SU-DHL-6 (cell line): ENCODE results near the gene PSMD3.
"Not testable (repeated sequence)": the region's sequence is repeated elsewhere in the genome, so short reads cannot be mapped to it uniquely, and the experiment has no call there.

Experiments
- H2AFZ ChIP-seq: fragments of 200-600 bp; sonication (generic); 2 replicates; pipeline ENCODE4 v1.6.1; 2014; ENCODE audit warnings: low read depth, mild to moderate bottlenecking, moderate library complexity, mixed read lengths, antibody characterized with exemption, low read length; ENCODE audit not compliant: severe bottlenecking
- H3F3A ChIP-seq: fragments of 200-600 bp; shearing (Covaris generic); 2 replicates; pipeline ENCODE4 v1.6.0; 2016; ENCODE audit warnings: antibody characterized with exemption, mild to moderate bottlenecking; ENCODE audit not compliant: insufficient read depth
- H3K27ac ChIP-seq: fragments of 200-600 bp; sonication (generic); 2 replicates; pipeline ENCODE4 v1.5.1; 2016; ENCODE audit warnings: low read depth, mild to moderate bottlenecking, low read length, moderate library complexity, mixed read lengths
- H3K27me3 ChIP-seq: fragments of 200-600 bp; sonication (generic), shearing (Covaris generic); 2 replicates; pipeline ENCODE4 v1.6.0; 2014; ENCODE audit warnings: mild to moderate bottlenecking, low read length
- H3K36me3 ChIP-seq: fragments of 200-600 bp; sonication (generic); 2 replicates; pipeline ENCODE4 v1.6.1; 2014; ENCODE audit warnings: mild to moderate bottlenecking, low read length, mixed read lengths
- H3K4me2 ChIP-seq: fragments of 300-600, 200-600 bp; shearing (Covaris generic), sonication (generic); 2 replicates; pipeline ENCODE4 v1.6.0; 2014; ENCODE audit warnings: low read length, low read depth, mild to moderate bottlenecking; ENCODE audit not compliant: poor library complexity, severe bottlenecking
- H3K4me3 ChIP-seq: fragments of 200-600 bp; sonication (generic); 2 replicates; pipeline ENCODE4 v1.5.1; 2014; ENCODE audit warnings: antibody characterized with exemption, low read length, mild to moderate bottlenecking, mixed read lengths; ENCODE audit not compliant: insufficient read depth, poor library complexity, severe bottlenecking
- H3K79me2 ChIP-seq: fragments of 200-600 bp; sonication (generic); 2 replicates; pipeline ENCODE4 v1.6.1; 2014; ENCODE audit warnings: mild to moderate bottlenecking, low read length, moderate library complexity; ENCODE audit not compliant: insufficient read depth
- H3K9ac ChIP-seq: fragments of 200-600 bp; sonication (generic); 2 replicates; pipeline ENCODE4 v1.7.0; 2014; ENCODE audit warnings: mild to moderate bottlenecking, low read length
- H3K9me2 ChIP-seq: fragments of 200-600 bp; sonication (generic); replicated peaks from 2 replicates; pipeline ENCODE4 v1.6.1; 2014; ENCODE audit warnings: low read length; ENCODE audit not compliant: insufficient read depth
- H3K9me3 ChIP-seq: fragments of 200-600 bp; sonication (generic); 2 replicates; pipeline ENCODE4 v1.6.1; 2014; ENCODE audit warnings: low read length, mixed read lengths; ENCODE audit not compliant: insufficient read depth
- H4K20me1 ChIP-seq: fragments of 200-600 bp; sonication (generic); 2 replicates; pipeline ENCODE4 v1.6.1; 2014; ENCODE audit warnings: low read depth, mild to moderate bottlenecking, antibody characterized with exemption, low read length, moderate library complexity, mixed read lengths
- EZH2phosphoT487 ChIP-seq: fragments of 200-600 bp; sonication (generic), shearing (Covaris generic); conservative IDR thresholded peaks from 2 replicates; pipeline ENCODE4 v1.6.1; 2018; ENCODE audit warnings: mild to moderate bottlenecking, antibody characterized with exemption, low read length, moderate library complexity, mixed read lengths
- TF ChIP-seq, protein P1 (sequence below): fragments of 200-600 bp; sonication (generic); IDR thresholded peaks from one replicate; pipeline ENCODE4 v1.5.1; 2017; ENCODE audit warnings: antibody characterized with exemption, mild to moderate bottlenecking, low read length, moderate library complexity; ENCODE audit not compliant: insufficient read depth, poor library complexity, severe bottlenecking

Gene PSMD3

DNA sequence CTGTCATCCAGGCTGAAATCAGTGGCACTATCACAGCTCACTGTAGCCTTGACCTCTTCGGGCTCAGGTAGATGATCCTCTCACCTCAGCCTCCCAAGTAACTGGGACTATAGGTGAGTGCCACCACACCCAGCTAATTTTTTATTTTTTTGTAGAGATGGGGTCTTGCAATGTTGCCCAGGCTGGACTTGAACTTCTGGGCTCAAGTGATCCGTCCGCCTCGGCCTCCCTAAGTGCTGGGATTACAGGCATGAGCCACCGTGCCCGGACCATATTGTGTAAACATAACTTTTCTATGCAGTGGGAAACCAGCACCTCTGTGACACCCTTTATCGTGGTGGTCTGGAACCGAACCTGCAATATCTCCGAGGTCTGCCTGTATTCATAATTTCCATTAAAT, 23.5 kb downstream of the PSMD3 start:
- Histone ChIP-seq H3K9me3 (no peaks in the 10 kb centered on the region), H3K9ac (no peak overlapping the region), H3K79me2 (no peaks in the 10 kb centered on the region), H3K9me2 (no peaks in the 10 kb centered on the region), H3K4me3 (no peak overlapping the region), H3F3A (no peaks in the 10 kb centered on the region; the same call in 1 of the 2 replicates), H2AFZ (no peak overlapping the region), H3K27me3 (no peaks in the 10 kb centered on the region), H3K36me3 (no peaks in the 10 kb centered on the region), H4K20me1 (no peaks in the 10 kb centered on the region), H3K27ac (no peak overlapping the region), H3K4me2 (no peak overlapping the region)
- TF ChIP-seq EZH2phosphoT487, result no peak
- TF ChIP-seq, protein P1, sequence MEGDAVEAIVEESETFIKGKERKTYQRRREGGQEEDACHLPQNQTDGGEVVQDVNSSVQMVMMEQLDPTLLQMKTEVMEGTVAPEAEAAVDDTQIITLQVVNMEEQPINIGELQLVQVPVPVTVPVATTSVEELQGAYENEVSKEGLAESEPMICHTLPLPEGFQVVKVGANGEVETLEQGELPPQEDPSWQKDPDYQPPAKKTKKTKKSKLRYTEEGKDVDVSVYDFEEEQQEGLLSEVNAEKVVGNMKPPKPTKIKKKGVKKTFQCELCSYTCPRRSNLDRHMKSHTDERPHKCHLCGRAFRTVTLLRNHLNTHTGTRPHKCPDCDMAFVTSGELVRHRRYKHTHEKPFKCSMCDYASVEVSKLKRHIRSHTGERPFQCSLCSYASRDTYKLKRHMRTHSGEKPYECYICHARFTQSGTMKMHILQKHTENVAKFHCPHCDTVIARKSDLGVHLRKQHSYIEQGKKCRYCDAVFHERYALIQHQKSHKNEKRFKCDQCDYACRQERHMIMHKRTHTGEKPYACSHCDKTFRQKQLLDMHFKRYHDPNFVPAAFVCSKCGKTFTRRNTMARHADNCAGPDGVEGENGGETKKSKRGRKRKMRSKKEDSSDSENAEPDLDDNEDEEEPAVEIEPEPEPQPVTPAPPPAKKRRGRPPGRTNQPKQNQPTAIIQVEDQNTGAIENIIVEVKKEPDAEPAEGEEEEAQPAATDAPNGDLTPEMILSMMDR, result no peak

DNA sequence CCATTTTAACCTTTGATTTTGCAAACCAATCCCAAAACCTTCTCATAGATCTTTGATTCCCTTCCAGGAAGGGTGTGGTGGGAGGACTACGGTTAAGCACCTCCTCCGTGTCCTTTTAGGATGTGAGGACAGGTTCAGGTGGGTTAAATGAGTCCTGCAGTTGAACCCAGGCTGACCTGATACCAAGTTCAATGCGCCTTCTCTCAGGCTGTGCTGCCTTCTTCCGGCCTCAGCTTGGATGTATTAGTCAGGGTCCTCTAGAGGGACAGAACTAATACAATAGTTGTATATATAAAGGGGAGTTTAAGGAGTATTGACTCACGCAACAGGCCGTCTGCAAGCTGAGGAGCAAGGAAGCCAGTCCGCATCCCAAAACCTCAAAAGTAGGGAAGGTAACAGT, 24.1 kb downstream of the PSMD3 start:
- no peak overlapping the region for H3K4me2 ChIP-seq
- no peaks in the 10 kb centered on the region for H3K36me3 ChIP-seq
- TF ChIP-seq, protein P1, result no peak
- TF ChIP-seq EZH2phosphoT487, result no peak
- H3K9me3 ChIP-seq, result no peaks in the 10 kb centered on the region
- no peaks in the 10 kb centered on the region for H3K79me2 ChIP-seq
- H3K4me3 ChIP-seq, result no peak overlapping the region
- H3K27ac ChIP-seq, result no peak overlapping the region
- H3K9me2 ChIP-seq, result no peaks in the 10 kb centered on the region
- no peak overlapping the region for H3K9ac ChIP-seq
- H4K20me1 ChIP-seq, result no peaks in the 10 kb centered on the region
- no peak overlapping the region for H2AFZ ChIP-seq
- H3K27me3 ChIP-seq, result no peaks in the 10 kb centered on the region
- H3F3A ChIP-seq, result no peaks in the 10 kb centered on the region; the same call in 1 of the 2 replicates

DNA sequence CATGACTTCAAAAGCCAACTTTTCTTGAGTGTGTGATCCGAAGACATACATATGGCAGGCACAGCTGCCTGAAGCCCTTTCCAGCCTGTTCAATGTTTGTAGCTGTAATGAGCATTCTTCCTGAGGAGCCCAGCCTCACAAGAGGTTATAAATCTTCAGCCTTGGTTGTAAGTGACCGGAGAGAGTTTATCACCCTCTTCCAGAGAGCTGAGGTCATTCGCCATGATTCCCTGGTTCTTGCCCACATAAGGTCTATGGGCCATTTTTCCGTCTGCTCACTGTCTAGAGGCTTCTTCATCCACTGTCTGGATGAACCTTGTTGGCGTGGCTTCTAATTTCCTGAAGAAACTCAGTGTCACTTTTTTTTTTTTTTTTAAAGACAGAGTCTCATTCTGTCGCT, 24.9 kb downstream of the PSMD3 start:
- TF ChIP-seq, protein P1, result no peak
- TF ChIP-seq EZH2phosphoT487, result no peak
- no peak overlapping the region for H3K4me2 ChIP-seq

DNA sequence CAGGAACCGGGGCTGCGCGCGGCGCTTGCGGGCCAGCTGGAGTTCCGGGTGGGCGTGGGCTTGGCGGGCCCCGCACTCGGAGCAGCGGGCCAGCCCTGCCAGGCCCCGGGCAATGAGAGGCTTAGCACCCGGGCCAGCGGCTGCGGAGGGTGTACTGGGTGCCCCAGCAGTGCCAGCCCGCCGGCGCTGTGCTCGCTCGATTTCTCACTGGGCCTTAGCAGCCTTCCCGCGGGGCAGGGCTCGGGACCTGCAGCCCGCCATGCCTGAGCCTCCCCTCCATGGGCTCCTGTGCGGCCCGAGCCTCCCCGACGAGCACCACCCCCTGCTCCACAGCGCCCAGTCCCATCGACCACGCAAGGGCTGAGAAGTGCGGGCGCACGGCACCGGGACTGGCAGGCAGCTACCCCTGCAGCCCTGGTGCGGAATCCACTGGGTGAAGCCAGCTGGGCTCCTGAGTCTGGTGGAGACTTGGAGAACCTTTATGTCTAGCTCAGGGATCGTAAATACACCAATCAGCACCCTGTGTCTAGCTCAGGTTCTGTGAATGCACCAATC, 30.4 kb downstream of the PSMD3 start:
- H3K36me3 ChIP-seq, H3K4me3 ChIP-seq, H3K27me3 ChIP-seq, H3K9me3 ChIP-seq, H4K20me1 ChIP-seq, H3F3A ChIP-seq, H3K9me2 ChIP-seq, H3K9ac ChIP-seq, H3K79me2 ChIP-seq, H2AFZ ChIP-seq, H3K27ac ChIP-seq, H3K4me2 ChIP-seq: not testable (repeated sequence)

More for the DNA sequence above, 24.9 kb downstream of the PSMD3 start:
- H4K20me1 ChIP-seq, result no peaks in the 10 kb centered on the region
- no peaks in the 10 kb centered on the region for H3K9me2 ChIP-seq
- no peaks in the 10 kb centered on the region for H3K79me2 ChIP-seq
- H3K4me3 ChIP-seq, result no peak overlapping the region
- H2AFZ ChIP-seq, result no peak overlapping the region
- H3K27me3 ChIP-seq, result no peaks in the 10 kb centered on the region
- H3K9me3 ChIP-seq, result no peaks in the 10 kb centered on the region
- H3K27ac ChIP-seq, result no peak overlapping the region
- no peaks in the 10 kb centered on the region for H3K36me3 ChIP-seq
- H3K9ac ChIP-seq, result no peak overlapping the region
- no peaks in the 10 kb centered on the region for H3F3A ChIP-seq

DNA sequence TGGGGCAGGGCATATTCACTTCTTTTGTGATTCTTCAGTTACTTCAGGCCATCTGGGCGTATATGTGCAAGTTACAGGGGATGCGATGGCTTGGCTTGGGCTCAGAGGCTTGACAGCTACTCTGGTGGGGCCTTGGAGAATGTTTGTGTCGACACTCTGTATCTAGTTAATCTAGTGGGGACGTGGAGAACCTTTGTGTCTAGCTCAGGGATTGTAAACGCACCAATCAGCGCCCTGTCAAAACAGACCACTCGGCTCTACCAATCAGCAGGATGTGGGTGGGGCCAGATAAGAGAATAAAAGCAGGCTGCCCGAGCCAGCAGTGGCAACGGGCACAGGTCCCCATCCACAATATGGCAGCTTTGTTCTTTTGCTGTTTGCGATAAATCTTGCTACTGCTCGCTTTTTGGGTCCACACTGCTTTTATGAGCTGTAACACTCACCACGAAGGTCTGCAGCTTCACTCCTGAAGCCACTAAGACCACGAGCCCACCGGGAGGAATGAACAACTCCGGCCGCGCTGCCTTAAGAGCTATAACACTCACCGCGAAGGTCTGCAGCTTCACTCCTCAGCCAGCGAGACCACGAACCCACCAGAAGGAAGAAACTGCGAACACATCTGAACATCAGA, 31.5 kb downstream of the PSMD3 start:
- H3K4me2 ChIP-seq, H3K27ac ChIP-seq, H2AFZ ChIP-seq, H3F3A ChIP-seq, H3K27me3 ChIP-seq, H3K9me2 ChIP-seq, H3K9ac ChIP-seq, H3K9me3 ChIP-seq, H3K36me3 ChIP-seq, H3K79me2 ChIP-seq, H3K4me3 ChIP-seq, H4K20me1 ChIP-seq: not testable (repeated sequence)
